Measurements from ENCODE around the gene RNF227. TPM values are rescaled to one million over a fixed set of nuclear protein-coding genes. Genes with fewer than 3 reads are reported as not detected.

The RNF227 gene
- total RNA-seq, 1 donor, result 2.8 TPM

Small RNA genes lying within 50 kb of the gene (small RNA-seq; reads per million reads assigned to genes)
- 4.6 reads per million, percentile 88 among the genes with 10 or more reads in this experiment for gene SCARNA21

Other genes with a start within 250 kb of the RNF227 start
- gene TP53, start 228.8 kb downstream of the RNF227 start, total RNA-seq (ENCODE audit: low replicate concordance), result 17.8 and 68.7 TPM in 2 replicates
- 7.4 and 11.0 TPM in 2 replicates for gene WRAP53, start 227.8 kb downstream of the RNF227 start, total RNA-seq (ENCODE audit: low replicate concordance)
- gene EFNB3, start 211.1 kb downstream of the RNF227 start, total RNA-seq (ENCODE audit: low replicate concordance), result 0.90 and 3.9 TPM in 2 replicates
- gene DNAH2, start 198.5 kb downstream of the RNF227 start, total RNA-seq (ENCODE audit: low replicate concordance), result under 0.01 TPM in 1 of 2 replicates, not detected in the other
- gene KDM6B, start 82.1 kb downstream of the RNF227 start, total RNA-seq (ENCODE audit: low replicate concordance), result 5.7 and 32.1 TPM in 2 replicates
- 0.18 TPM in 1 of 2 replicates, not detected in the other for gene TMEM88, start 61.2 kb downstream of the RNF227 start, total RNA-seq (ENCODE audit: low replicate concordance)
- 39.1 and 41.1 TPM in 2 replicates for gene NAA38, start 58.7 kb downstream of the RNF227 start, total RNA-seq (ENCODE audit: low replicate concordance)
- gene CYB5D1, start 58.3 kb downstream of the RNF227 start, total RNA-seq (ENCODE audit: low replicate concordance), result 6.8 and 11.2 TPM in 2 replicates
- 81.5 and 143 TPM in 2 replicates for gene CHD3, start 27.5 kb downstream of the RNF227 start, total RNA-seq (ENCODE audit: low replicate concordance)
- 1.3 TPM in 1 of 2 replicates, not detected in the other for gene KCNAB3, start 13.6 kb upstream of the RNF227 start, total RNA-seq (ENCODE audit: low replicate concordance)
- 15.3 and 48.8 TPM in 2 replicates for gene TRAPPC1, start 15.7 kb upstream of the RNF227 start, total RNA-seq (ENCODE audit: low replicate concordance)
- 31.4 and 34.9 TPM in 2 replicates for gene CNTROB, start 15.9 kb upstream of the RNF227 start, total RNA-seq (ENCODE audit: low replicate concordance)
- not detected in 2 replicates for gene GUCY2D, start 86.3 kb upstream of the RNF227 start, total RNA-seq (ENCODE audit: low replicate concordance)
- gene ALOX15B, start 122.8 kb upstream of the RNF227 start, total RNA-seq (ENCODE audit: low replicate concordance), result 0.57 TPM in 1 of 2 replicates, not detected in the other
- not detected in 2 replicates for gene ALOX12B, start 171.4 kb upstream of the RNF227 start, total RNA-seq (ENCODE audit: low replicate concordance)
- 0.09 TPM in 1 of 2 replicates, not detected in the other for gene ALOXE3, start 202.2 kb upstream of the RNF227 start, total RNA-seq (ENCODE audit: low replicate concordance)
- gene HES7, start 207.8 kb upstream of the RNF227 start, total RNA-seq (ENCODE audit: low replicate concordance), result 0.09 TPM in 1 of 2 replicates, not detected in the other
- 1.6 and 12.7 TPM in 2 replicates for gene PER1, start 236.1 kb upstream of the RNF227 start, total RNA-seq (ENCODE audit: low replicate concordance)
- gene VAMP2, start 246.7 kb upstream of the RNF227 start, total RNA-seq (ENCODE audit: low replicate concordance), result 5.2 and 6.0 TPM in 2 replicates